PC-3 (cell line): Measurements from ENCODE around the gene THRA. TPM values are rescaled to one million over a fixed set of nuclear protein-coding genes. Genes with fewer than 3 reads are reported as not detected.

ENCODE experiments used
- ATAC-seq: fragments of 200-7000 bp; cut with Tn5 transposase; 2 replicates; pipeline ENCODE4 v1.9.1; 2020; ENCODE audit warnings: mild to moderate bottlenecking, moderate library complexity
- BruUV-seq: library from RNA; stranded (reverse); fragments of 400-500 nt; replicated peaks from 2 replicates; lab custom pipeline; 2021; lab: Mats Ljungman, UMichigan
- CTCF ChIA-PET: fragments of 300-600 bp; sonication (Branson Sonifier 250); formaldehyde crosslinking; loops from one replicate; lab custom pipeline; 2022; ENCODE audit warnings: antibody characterized with exemption; lab: Charles Lee
- POLR2A ChIA-PET: fragments of 300-600 bp; sonication (Branson Sonifier 250); formaldehyde crosslinking; loops from one replicate; lab custom pipeline; 2022; ENCODE audit warnings: antibody characterized with exemption; ENCODE audit not compliant: unreplicated experiment; lab: Charles Lee
- DNase-seq: peaks from one replicate; pipeline ENCODE4 v3.0.0-alpha.2; 2015
- H2AFZ ChIP-seq: fragments of 300-600 bp; sonication (generic); 2 replicates; pipeline ENCODE4 v1.6.0; 2016; ENCODE audit warnings: antibody characterized with exemption, low read length
- H3F3A ChIP-seq: fragments of 300-600 bp; sonication (generic); one replicate; pipeline ENCODE4 v1.6.0; 2017; ENCODE audit warnings: antibody characterized with exemption, low read length, control low read depth, mild to moderate bottlenecking; ENCODE audit not compliant: unreplicated experiment
- H3K27ac ChIP-seq: fragments of 300-600 bp; sonication (generic); 2 replicates; pipeline ENCODE4 v1.5.1; 2016; ENCODE audit warnings: mild to moderate bottlenecking, low read length
- H3K27me3 ChIP-seq: fragments of 300-600 bp; sonication (generic); 2 replicates; pipeline ENCODE4 v1.6.1; 2016; ENCODE audit warnings: low read length, mixed read lengths
- H3K36me3 ChIP-seq: fragments of 300-600 bp; sonication (generic); 2 replicates; pipeline ENCODE4 v1.6.1; 2016; ENCODE audit warnings: low read depth, mixed run types, low read length, mixed read lengths
- H3K4me1 ChIP-seq: fragments of 300-600 bp; sonication (generic); 2 replicates; pipeline ENCODE4 v1.5.1; 2016; ENCODE audit warnings: low read length; ENCODE audit not compliant: insufficient read depth
- H3K4me2 ChIP-seq: fragments of 300-600 bp; sonication (generic); 2 replicates; pipeline ENCODE4 v1.6.0; 2016; ENCODE audit warnings: low read length
- H3K4me3 ChIP-seq: fragments of 300-600 bp; sonication (generic); 2 replicates; pipeline ENCODE4 v1.5.1; 2016; ENCODE audit warnings: mild to moderate bottlenecking, low read length, mixed read lengths
- H3K79me2 ChIP-seq: fragments of 300-600 bp; sonication (generic); 2 replicates; pipeline ENCODE4 v1.6.1; 2017; ENCODE audit warnings: low read length, mixed read lengths
- H3K9ac ChIP-seq: fragments of 300-600 bp; sonication (generic); 2 replicates; pipeline ENCODE4 v1.6.0; 2016; ENCODE audit warnings: mild to moderate bottlenecking, low read length
- H3K9me2 ChIP-seq: fragments of 300-600 bp; sonication (generic); replicated peaks from 2 replicates; pipeline ENCODE4 v1.6.1; 2016; ENCODE audit warnings: mixed run types, low read length, mixed read lengths
- H3K9me3 ChIP-seq: fragments of 300-600 bp; sonication (generic); 2 replicates; pipeline ENCODE4 v1.6.1; 2016; ENCODE audit warnings: low read length, mixed read lengths
- H4K20me1 ChIP-seq: fragments of 300-600 bp; sonication (generic); 2 replicates; pipeline ENCODE4 v1.6.1; 2016; ENCODE audit warnings: low read length, mixed read lengths
- CTCF ChIP-seq: fragments of 300-600 bp; sonication (generic); conservative IDR thresholded peaks from 2 replicates; pipeline ENCODE4 v1.5.1; 2017; ENCODE audit warnings: antibody characterized with exemption, low read depth, mild to moderate bottlenecking, low read length
- EZH2 ChIP-seq: fragments of 300-600 bp; sonication (generic); IDR thresholded peaks from one replicate; pipeline ENCODE4 v1.6.1; 2017; ENCODE audit warnings: antibody characterized with exemption, mild to moderate bottlenecking, low read length; ENCODE audit not compliant: unreplicated experiment
- EZH2phosphoT487 ChIP-seq: fragments of 300-600 bp; sonication (generic); IDR thresholded peaks from 2 replicates; pipeline ENCODE4 v1.6.1; 2018; ENCODE audit warnings: mild to moderate bottlenecking, antibody characterized with exemption, low read length, borderline replicate concordance
- intact Hi-C: fragments of 100-400 bp; cut with micrococcal nuclease; formaldehyde crosslinking; loops from 2 replicates; pipeline ENCODE4 v1.9.0; 2023
- total RNA-seq: library from RNA; depleted of rRNA; stranded (reverse); fragments of >200 nt; gene quantifications from 2 replicates; pipeline ENCODE4 v1.2.3, GENCODE V29; 2014

THRA gene
- total RNA-seq, 1 experiment from 2014 or later, result 6.6 TPM

- no peak for TF ChIP-seq CTCF
- TF ChIP-seq EZH2phosphoT487, result no peak
- no peak for TF ChIP-seq EZH2
- POLR2A ChIA-PET, result no interaction called here
- Histone ChIP-seq H3F3A (no peaks in the 10 kb centered on the region), H3K9ac (no peak overlapping the region), H2AFZ (no peak overlapping the region), H3K4me3 (no peak overlapping the region), H3K79me2 (peaks cover 23% of the 10 kb centered on the region), H3K27ac (no peak overlapping the region), H3K36me3 (peaks cover 56% of the 10 kb centered on the region), H3K9me2 (no peaks in the 10 kb centered on the region), H4K20me1 (no peaks in the 10 kb centered on the region), H3K4me1 (no peaks in the 10 kb centered on the region), H3K9me3 (no peaks in the 10 kb centered on the region), H3K27me3 (no peaks in the 10 kb centered on the region), H3K4me2 (no peak overlapping the region)
- CTCF ChIA-PET, result no interaction called here
- ATAC-seq (no peak), DNase-seq (no peak)
- intact Hi-C loops, result no loop called here
- no TSS peak for BruUV-seq
Measured at GRCh38 chr17:40130352-40131042, 67.7 kb downstream of the THRA start.

GRCh38 chr17:40134184-40134583 is 71.4 kb downstream of the THRA start:
- Histone ChIP-seq H3K27me3 (no peaks in the 10 kb centered on the region), H3K9ac (no peak overlapping the region), H3K36me3 (peaks cover 53% of the 10 kb centered on the region), H3K4me3 (no peak overlapping the region), H3K9me2 (no peaks in the 10 kb centered on the region), H3K79me2 (peaks cover 30% of the 10 kb centered on the region), H4K20me1 (no peaks in the 10 kb centered on the region), H3K4me2 (no peak overlapping the region), H3K27ac (no peak overlapping the region), H3F3A (no peaks in the 10 kb centered on the region), H3K4me1 (peaks cover 3% of the 10 kb centered on the region; the same call in 1 of the 2 replicates), H2AFZ (no peak overlapping the region), H3K9me3 (no peaks in the 10 kb centered on the region)
- TF ChIP-seq EZH2 (no peak), CTCF (no peak), EZH2phosphoT487 (no peak)
- intact Hi-C loops, result no loop called here
- ATAC-seq, result no peak
- no peak for DNase-seq
- ChIA-PET CTCF (no interaction called here), POLR2A (no interaction called here)
- no TSS peak for BruUV-seq

GRCh38 chr17:40135817-40136216 is 73.1 kb downstream of the THRA start:
- Histone ChIP-seq H3K4me3 (no peak overlapping the region), H3K27ac (no peak overlapping the region), H3K79me2 (peaks cover 39% of the 10 kb centered on the region), H3K27me3 (no peaks in the 10 kb centered on the region), H4K20me1 (no peaks in the 10 kb centered on the region), H3K36me3 (peaks cover 37% of the 10 kb centered on the region), H3K9me2 (no peaks in the 10 kb centered on the region), H3K4me1 (peaks cover 7% of the 10 kb centered on the region; the same call in 1 of the 2 replicates), H3F3A (no peaks in the 10 kb centered on the region), H2AFZ (no peak overlapping the region), H3K9me3 (no peaks in the 10 kb centered on the region), H3K4me2 (no peak overlapping the region), H3K9ac (no peak overlapping the region)
- ChIA-PET CTCF (no interaction called here), POLR2A (no interaction called here)
- BruUV-seq, result no TSS peak
- no peak for DNase-seq
- intact Hi-C loops, result no loop called here
- no peak for TF ChIP-seq EZH2
- TF ChIP-seq EZH2phosphoT487, result no peak
- no peak for TF ChIP-seq CTCF
- no peak for ATAC-seq
